Measurements from ENCODE around the gene PPP6R2. TPM values are rescaled to one million over a fixed set of nuclear protein-coding genes. Genes with fewer than 3 reads are reported as not detected.

Gene PPP6R2
- total RNA-seq, 6 experiments from 2014 or later: 41.9 to 47.0 (median 43.6) TPM

- TF ChIP-seq CTCF (IDR thresholded peaks at IDR 0.05): no peak
- peak overlapping the region; percentile 40 for H3K27ac Mint-ChIP-seq
- H3K9me3 Mint-ChIP-seq: no peaks in the 10 kb centered on the region
- DNase-seq: no peak
- H3K4me1 Mint-ChIP-seq (ENCODE audit: low read depth): no peaks in the 10 kb centered on the region
- peaks cover 10% of the 10 kb centered on the region for H3K27me3 Mint-ChIP-seq (ENCODE audit: insufficient read depth)
- H3K4me3 Mint-ChIP-seq: no peak overlapping the region
- peaks cover 31% of the 10 kb centered on the region for H3K36me3 Mint-ChIP-seq (ENCODE audit: low read depth)
Measured at GRCh38 chr22:50452649-50453048, 109.5 kb downstream of the PPP6R2 start.

GRCh38 chr22:50454556-50455075 lies 111.5 kb downstream of the PPP6R2 start:
- Mint-ChIP-seq H3K4me3 (no peak overlapping the region), H3K27me3 (ENCODE audit: insufficient read depth) (peaks cover 7% of the 10 kb centered on the region), H3K36me3 (ENCODE audit: low read depth) (peaks cover 18% of the 10 kb centered on the region), H3K27ac (no peak overlapping the region), H3K4me1 (ENCODE audit: low read depth) (no peaks in the 10 kb centered on the region), H3K9me3 (no peaks in the 10 kb centered on the region)
- DNase-seq: no peak
- no peak for TF ChIP-seq CTCF (IDR thresholded peaks at IDR 0.05)

GRCh38 chr22:50455201-50455600 lies 112.1 kb downstream of the PPP6R2 start:
- Mint-ChIP-seq H3K36me3 (ENCODE audit: low read depth) (peaks cover 16% of the 10 kb centered on the region), H3K27ac (no peak overlapping the region), H3K4me3 (no peak overlapping the region), H3K9me3 (no peaks in the 10 kb centered on the region), H3K27me3 (ENCODE audit: insufficient read depth) (peaks cover 3% of the 10 kb centered on the region), H3K4me1 (ENCODE audit: low read depth) (no peaks in the 10 kb centered on the region)
- no peak for TF ChIP-seq CTCF (IDR thresholded peaks at IDR 0.05)
- no peak for DNase-seq

GRCh38 chr22:50456026-50456425 lies 112.9 kb downstream of the PPP6R2 start:
- no peak for DNase-seq
- H3K27me3 Mint-ChIP-seq (ENCODE audit: insufficient read depth): no peaks in the 10 kb centered on the region; the same call in none of the 2 replicates
- H3K36me3 Mint-ChIP-seq (ENCODE audit: low read depth): peaks cover 11% of the 10 kb centered on the region
- TF ChIP-seq CTCF (IDR thresholded peaks at IDR 0.05): no peak
- H3K4me3 Mint-ChIP-seq: no peak overlapping the region
- no peaks in the 10 kb centered on the region for H3K4me1 Mint-ChIP-seq (ENCODE audit: low read depth)
- H3K27ac Mint-ChIP-seq: no peak overlapping the region
- H3K9me3 Mint-ChIP-seq: no peaks in the 10 kb centered on the region

- peak; percentile 44; the same call in 1 of the 2 replicates for TF ChIP-seq CTCF (IDR thresholded peaks at IDR 0.05)
- Mint-ChIP-seq H3K4me3 (no peak overlapping the region), H3K27ac (no peak overlapping the region), H3K4me1 (ENCODE audit: low read depth) (no peaks in the 10 kb centered on the region), H3K36me3 (ENCODE audit: low read depth) (peaks cover 5% of the 10 kb centered on the region), H3K27me3 (ENCODE audit: insufficient read depth) (no peaks in the 10 kb centered on the region; the same call in none of the 2 replicates), H3K9me3 (no peaks in the 10 kb centered on the region)
- DNase-seq: no peak
Measured at GRCh38 chr22:50456466-50457234, 113.5 kb downstream of the PPP6R2 start.
